ENCODE results near the gene MTHFSD. TPM values are rescaled to one million over a fixed set of nuclear protein-coding genes. Genes with fewer than 3 reads are reported as not detected.

Gene MTHFSD
- total RNA-seq, 1 experiment from 2014 or later: 15.4 TPM

DNA sequence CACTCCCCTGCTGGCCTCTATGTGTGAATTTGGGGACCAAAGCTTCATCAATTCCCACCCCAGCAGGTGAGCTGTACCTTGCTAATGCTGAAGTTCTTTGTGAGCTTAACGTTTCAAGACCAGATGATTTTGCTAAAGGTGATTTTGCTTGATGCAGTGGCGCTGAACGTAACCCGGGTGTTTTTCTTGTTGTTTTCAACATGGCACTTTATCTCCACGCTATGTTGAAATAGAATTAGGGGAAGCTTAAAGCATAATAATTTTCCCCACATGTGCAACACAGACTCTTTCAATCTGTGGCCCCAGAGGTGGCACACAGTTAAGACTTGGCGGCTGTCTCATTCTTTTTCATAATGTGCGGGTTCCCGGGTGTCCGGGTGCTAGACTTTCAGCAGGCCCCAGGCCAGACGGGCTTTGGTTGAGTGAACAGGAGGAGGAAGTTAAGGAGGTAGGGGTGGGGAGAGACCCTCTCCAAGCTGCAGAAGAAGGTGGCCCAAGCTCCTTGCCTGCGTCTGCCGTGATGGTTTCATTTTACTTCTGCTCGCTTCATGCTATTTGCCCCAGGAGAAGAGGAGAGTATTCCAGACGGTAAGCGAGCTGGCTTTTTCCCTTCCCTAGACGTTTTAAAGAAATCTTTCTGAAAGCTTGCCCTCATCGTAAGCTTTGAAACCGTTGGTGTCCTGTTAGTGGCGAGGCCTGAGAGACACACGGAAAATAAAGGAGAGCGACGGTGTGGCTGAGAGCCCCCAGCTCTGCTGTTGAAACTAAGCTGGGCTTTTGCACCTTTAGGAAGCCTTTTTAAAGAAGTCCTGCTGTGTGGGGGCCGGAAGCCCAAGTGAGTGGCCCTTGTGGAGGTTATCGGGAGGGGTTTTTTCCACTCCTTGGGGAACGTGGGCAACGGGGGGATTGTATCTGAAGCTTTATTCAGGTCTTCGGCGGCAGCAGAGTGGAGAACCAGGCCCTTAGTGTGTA is 15.8 kb upstream of the MTHFSD start:
- DNase-seq (ENCODE audit: low spot score): no peak

DNA sequence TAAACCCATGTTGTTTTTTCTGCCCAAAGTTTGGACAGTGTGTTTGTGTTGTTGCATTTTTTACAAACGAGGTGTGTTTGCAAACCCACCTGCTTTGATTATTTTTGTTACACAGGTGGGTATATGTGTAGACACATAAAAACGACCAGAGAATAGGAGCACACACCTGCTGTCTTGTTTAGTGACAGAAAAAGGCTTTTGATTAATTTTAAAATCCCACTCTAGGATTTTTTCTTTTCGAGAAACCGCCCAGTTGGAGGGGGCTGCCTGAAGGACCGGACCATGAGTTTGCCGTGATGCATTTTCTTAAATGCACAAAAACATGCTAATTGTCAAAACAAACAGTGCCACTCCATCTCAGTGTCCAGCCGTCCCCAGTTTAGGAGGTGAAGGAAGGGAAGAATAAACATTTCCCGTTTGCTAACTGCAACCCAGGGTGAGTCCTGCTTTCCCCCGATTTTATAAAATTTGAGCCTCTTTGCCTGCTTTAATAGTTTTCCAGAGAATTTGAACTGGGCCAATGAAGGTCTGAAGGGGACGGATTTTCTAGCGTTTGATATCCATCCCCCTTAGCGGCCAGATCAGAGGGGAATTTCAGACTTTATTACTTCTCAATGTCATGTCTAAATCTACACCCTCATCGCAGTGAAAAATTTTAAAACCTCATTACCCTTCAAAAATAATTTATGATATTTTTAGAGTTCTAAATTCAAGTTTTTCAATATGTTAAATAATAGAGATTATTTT is 14.8 kb upstream of the MTHFSD start:
- DNase-seq (ENCODE audit: low spot score): no peak

DNA sequence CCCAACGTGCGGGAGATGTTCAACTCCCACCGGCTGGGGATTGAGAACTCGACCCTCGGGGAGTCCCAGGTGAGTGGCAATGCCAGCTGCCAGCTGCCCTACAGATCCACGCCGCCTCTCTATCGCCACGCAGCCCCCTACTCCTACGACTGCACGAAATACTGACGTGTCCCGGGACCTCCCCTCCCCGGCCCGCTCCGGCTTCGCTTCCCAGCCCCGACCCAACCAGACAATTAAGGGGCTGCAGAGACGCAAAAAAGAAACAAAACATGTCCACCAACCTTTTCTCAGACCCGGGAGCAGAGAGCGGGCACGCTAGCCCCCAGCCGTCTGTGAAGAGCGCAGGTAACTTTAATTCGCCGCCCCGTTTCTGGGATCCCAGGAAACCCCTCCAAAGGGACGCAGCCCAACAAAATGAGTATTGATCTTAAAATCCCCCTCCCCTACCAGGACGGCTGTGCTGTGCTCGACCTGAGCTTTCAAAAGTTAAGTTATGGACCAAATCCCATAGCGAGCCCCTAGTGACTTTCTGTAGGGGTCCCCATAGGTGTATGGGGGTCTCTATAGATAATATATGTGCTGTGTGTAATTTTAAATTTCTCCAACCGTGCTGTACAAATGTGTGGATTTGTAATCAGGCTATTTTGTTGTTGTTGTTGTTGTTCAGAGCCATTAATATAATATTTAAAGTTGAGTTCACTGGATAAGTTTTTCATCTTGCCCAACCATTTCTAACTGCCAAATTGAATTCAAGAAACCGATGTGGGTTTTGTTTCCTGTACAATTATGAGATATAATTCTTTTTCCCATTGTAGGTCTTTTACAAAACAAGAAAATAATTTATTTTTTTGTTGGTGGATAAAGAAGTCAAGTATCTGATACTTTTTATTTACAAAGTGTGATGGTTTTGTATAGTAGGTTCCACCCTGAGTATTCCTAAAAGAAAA is 13.9 kb upstream of the MTHFSD start:
- DNase-seq (ENCODE audit: low spot score): no peak

DNA sequence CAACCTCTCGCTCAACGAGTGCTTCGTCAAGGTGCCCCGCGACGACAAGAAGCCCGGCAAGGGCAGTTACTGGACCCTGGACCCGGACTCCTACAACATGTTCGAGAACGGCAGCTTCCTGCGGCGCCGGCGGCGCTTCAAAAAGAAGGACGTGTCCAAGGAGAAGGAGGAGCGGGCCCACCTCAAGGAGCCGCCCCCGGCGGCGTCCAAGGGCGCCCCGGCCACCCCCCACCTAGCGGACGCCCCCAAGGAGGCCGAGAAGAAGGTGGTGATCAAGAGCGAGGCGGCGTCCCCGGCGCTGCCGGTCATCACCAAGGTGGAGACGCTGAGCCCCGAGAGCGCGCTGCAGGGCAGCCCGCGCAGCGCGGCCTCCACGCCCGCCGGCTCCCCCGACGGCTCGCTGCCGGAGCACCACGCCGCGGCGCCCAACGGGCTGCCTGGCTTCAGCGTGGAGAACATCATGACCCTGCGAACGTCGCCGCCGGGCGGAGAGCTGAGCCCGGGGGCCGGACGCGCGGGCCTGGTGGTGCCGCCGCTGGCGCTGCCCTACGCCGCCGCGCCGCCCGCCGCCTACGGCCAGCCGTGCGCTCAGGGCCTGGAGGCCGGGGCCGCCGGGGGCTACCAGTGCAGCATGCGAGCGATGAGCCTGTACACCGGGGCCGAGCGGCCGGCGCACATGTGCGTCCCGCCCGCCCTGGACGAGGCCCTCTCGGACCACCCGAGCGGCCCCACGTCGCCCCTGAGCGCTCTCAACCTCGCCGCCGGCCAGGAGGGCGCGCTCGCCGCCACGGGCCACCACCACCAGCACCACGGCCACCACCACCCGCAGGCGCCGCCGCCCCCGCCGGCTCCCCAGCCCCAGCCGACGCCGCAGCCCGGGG is 12.9 kb upstream of the MTHFSD start:
- DNase-seq (ENCODE audit: low spot score): no peak

DNA sequence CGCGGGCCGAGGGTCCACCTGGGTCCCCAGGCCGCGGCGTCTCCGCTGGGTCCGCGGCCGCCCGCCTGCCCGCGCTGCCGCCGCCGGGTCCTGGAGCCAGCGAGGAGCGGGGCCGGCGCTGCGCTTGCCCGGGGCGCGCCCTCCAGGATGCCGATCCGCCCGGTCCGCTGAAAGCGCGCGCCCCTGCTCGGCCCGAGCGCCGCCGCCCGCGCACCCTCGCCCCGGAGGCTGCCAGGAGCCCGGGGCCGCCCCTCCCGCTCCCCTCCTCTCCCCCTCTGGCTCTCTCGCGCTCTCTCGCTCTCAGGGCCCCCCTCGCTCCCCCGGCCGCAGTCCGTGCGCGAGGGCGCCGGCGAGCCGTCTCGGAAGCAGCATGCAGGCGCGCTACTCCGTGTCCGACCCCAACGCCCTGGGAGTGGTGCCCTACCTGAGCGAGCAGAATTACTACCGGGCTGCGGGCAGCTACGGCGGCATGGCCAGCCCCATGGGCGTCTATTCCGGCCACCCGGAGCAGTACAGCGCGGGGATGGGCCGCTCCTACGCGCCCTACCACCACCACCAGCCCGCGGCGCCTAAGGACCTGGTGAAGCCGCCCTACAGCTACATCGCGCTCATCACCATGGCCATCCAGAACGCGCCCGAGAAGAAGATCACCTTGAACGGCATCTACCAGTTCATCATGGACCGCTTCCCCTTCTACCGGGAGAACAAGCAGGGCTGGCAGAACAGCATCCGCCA is 12.1 kb upstream of the MTHFSD start:
- DNase-seq (ENCODE audit: low spot score): no peak

DNA sequence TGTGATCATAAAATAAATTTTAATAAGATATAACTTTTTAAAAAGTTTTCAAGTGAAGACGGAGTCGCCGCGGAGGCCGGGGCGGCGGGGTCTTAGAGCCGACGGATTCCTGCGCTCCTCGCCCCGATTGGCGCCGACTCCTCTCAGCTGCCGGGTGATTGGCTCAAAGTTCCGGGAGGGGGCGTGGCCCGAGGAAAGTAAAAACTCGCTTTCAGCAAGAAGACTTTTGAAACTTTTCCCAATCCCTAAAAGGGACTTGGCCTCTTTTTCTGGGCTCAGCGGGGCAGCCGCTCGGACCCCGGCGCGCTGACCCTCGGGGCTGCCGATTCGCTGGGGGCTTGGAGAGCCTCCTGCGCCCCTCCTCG is 11.5 kb upstream of the MTHFSD start, which contains the start of gene FOXC2:
Gene FOXC2 (plus strand): TSS at position 229 of the 365 bp plus-strand sequence. CDS start 507 bp downstream, outside the sequence.
- DNase-seq (ENCODE audit: low spot score): no peak

DNA sequence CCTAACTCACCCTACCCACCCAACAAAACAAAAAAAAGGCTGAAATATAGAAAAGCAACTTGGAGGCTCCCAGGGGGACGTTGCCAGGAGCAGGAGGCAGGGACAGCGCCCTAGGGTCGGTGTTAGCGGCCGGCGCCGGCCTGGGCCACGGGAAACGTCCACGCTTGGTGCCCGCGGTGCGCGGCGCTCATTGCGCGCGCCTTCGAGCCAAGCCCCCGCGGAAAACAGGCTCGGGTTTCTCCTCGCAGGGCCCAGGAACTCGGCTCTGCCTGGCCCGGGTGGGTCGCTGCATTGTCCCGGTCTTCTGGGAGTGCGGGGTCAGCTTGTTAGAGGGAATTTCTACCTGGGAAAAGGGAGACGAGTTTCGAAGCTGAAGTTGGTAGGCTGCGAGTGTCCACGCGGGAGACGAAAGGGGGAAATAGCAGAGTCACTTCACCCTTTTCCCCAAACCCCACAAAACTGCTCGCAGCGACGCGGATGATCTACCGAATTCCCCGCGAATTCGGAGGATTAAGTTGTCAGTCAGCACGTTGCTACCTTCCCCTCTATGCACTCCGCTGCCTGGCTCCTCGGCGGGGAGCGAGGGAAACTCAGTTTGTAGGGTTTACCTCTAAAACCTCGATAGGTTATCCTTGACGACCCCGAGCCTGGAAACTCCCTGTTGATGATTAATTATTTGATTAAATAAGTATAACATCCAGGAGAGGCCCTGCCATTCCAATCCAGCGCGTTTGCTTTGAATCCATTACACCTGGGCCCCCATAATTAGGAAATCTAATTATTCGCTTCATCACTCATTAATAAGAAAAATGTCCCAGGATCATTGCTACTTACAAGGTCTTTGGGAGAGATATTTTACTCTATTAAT is 10.8 kb upstream of the MTHFSD start:
- DNase-seq (ENCODE audit: low spot score): no peak

DNA sequence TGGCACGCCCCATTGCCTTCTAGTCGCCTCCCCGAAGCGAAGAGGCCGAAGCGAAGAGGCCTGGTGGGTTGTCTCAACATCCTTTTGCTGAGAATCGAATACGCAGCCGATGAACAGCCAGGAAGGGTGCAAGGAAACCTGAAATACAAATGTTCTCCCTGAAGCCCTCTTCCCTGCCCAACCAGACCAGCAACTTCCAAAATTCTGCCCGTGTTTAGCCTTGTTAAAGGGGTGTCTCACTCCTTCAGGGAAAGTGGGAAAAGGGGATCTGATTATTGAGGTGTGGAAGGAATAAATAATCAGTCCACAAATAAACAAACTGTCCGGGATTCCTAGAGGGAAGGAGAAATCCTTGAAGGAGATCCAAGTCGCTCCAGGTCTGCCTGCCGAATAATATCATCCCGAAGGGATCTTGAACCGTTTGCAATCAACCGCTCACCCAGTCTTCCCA is 10.2 kb upstream of the MTHFSD start:
- no peak for DNase-seq (ENCODE audit: low spot score)

DNA sequence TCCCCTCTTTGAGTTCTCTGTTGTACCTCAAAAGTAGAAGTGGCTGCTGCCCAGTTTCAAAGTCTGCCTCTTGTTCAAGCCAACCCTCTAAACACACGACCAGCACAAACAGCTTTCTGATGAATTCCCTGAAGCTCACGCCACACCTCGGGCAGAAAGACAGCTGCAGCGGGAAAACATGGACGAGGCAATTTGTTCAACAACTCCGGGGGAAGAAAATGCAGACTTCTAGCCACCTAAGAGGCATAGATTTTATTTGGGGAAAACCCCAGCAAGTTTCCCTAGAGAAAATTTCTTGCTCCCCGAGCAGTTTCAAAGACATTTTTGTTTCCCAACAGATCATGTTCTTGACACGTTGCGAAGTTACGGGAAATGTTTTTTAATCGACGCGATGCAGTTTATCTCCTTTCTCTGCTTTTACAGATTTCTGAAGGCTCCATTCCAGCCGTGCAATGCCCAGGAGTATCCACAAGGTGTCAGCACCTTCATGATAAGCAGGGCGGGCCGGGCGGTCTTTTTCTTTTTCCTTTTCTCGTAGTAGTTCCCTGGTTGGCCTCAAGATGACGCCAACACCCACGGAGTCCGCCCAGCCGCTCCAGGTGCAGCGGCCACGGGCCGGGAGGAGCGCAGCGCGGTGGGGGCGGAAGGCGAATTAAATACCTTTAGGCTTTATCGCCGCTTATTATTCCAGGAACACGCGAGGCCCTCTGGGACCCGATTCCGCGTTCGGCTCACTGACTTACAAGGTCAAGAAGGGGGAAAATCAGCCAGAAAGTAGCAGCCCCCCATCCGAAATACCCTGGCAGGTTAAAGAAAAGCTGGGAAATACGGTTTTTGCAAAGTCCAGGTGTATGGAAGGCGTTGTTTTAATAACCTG is 8.7 kb upstream of the MTHFSD start:
- peak; percentile 91 for DNase-seq (ENCODE audit: low spot score)

DNA sequence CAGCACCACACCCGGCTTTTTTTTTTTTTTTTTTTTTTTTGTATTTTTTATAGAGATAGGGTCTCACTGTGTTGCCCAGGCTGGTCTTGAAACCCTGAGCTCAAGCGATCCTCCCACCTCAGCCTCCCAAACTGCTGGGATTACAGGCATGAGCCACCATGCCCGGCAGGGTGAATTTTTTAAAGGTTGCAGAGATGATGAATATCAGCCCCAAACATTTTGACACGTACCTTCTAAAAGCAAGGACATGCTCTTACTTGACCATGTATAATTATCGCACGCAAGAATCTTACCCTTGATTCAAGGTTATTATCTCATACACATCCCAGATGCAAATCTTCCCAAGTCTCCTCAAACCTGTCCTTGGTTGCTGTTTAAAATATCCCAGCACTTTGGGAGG is 7.3 kb upstream of the MTHFSD start:
- no peak for DNase-seq (ENCODE audit: low spot score)

DNA sequence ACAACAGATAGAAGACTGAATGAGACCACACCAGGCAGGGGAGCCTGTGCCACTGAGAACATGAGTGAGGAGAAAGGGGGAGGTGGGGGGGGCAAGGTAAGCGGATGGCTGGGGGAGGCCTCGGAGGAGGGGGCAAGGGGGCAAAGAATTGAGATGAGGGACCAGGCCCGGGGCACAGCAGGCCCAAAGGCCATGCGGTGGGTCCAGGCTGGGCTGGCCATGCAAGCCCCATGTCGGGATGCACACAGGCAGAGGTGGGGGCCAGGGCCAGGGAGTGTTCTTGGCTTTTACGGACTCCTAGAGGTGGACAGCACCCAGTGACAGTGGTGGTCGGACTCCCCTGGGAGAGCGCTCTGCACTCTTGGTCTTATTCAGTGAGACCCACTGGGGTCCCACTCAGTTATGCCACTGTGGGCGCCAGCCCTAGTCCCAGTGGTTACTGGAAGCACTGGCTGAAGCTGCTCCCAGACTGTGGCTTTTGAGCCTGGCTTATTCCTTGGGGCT is 4.8 kb upstream of the MTHFSD start:
- no peak for DNase-seq (ENCODE audit: low spot score)

DNA sequence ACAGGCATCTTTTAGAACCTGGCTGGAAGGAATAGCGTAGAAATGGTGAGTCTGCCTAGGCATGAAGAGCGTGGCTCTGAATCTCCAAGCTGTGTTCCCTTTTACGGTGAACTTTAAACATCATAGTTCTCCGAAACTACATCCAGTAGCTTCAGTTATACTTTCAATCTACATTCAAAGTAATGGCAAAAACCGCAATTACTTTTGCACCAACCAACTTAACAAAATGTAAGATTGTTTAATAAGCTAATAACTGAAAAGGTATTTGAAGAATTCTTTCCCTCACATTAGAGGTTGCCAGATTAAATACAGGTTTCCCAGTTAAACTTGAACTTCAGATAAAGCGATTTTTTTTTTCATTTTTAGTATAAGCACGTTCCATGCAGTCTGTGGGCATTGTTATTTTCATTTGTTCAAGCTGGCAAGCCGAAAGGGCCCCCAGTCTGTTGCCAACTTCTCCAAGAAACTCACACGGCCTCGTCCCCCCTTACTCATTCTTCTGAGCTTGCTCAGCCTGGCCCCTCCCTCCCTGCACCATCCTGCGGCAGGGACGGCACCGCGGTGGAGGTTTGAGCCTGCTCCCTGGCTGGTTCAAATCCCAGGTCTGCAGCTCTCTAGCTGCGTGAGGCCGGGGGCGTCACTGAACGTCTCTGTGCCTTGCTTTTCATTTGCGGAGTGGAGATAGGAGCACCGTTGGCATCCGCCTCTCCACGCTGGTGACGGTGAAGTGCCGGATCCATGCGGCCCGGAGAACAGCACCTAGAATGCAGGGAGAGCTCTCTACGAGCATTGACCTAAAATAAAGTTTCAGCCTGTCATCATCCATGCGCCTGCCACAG is 3.5 kb upstream of the MTHFSD start:
- DNase-seq (ENCODE audit: low spot score): no peak

DNA sequence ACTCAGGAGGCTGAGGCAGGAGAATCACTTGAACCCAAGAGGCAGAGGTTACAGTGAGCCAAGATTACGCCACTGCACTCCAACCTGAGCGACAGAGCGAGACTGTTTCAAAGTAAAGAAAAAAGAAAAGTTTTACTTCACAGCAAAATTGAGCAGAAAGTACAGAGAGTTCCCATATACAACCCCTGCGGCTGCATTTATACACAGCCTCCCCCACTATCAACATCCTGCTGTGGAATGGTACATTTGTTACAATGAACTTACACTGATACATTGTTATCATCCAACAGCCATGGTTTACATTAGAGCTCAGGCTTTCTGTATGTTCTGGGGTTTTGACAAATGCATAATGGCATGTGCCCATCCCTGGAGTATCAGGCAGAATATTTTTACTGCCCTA is 2.6 kb upstream of the MTHFSD start:
- no peak for DNase-seq (ENCODE audit: low spot score)

DNA sequence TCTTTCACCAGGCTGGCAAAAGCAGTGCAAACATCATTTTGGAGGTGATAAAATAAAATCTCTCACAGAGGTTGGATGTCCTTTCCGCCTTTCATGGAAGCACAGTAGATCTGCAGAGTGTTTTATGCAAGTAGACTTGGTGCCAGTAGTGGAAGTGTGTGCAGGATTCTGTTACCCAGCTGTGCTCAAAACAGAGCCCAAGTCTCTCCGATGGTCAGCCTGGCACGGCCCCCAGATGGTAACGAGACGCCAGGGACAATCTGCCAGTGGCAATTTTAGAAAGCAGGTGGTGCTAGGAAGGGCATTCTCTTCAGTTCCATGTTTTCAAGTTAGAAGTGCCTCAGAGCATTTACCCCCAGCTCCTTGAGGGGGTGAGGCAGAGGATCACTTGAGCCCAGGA is 1.5 kb upstream of the MTHFSD start:
- no peak for DNase-seq (ENCODE audit: low spot score)

DNA sequence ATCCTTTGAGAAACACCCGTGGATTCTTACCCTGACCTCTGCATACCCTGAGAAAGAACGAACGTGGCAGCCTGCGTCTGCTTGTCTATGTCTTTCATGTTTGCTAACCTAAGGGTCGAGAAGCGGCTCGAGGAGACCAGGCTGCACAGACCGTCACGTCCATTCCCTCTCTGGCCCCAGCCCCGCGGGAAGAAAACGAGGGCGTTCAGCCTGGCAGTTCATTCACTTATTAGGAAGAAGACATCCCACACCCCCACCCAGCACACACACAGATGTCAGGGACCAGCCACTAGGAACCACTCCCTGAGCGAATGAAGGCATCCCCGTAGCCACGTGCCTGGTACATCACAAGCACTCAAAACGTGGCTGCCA is 655 bp upstream of the MTHFSD start:
- DNase-seq (ENCODE audit: low spot score): no peak

DNA sequence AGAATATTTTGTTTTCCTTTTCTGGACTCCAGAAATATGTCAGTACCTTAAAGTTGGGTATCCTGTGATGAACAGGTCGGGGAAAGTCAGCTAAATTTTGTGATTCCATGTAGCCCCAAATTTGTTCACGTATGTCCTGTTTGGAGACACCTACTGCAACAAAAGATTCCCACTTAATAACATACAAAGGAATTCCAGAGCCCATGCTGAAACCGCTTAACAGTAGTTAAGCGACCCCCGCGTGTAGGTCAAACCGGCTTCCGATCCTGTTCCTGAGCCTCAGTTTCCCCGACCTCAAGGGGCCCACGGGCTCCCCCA is 477 bp downstream of the MTHFSD start:
- no peak for DNase-seq (ENCODE audit: low spot score)

DNA sequence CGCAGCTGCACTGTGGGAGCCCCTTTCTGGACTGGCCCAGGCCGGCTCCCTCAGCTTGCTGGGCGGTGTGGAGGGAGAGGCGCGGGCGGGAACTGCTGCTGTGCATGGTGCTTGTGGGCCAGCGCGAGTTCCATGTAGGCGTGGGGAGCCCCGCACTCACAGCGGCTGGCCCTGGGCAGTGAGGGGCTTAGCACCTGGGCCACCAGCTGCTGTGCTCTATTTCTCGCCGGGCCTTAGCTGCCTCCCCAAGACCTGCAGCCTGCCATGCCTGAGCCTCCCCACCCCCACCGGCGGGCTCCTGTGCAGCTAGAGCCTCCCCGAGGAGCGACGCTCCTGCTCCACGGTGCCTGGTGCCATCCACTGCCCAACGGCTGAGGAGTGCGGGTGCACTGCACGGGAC is 1.7 kb downstream of the MTHFSD start:
- no peak for DNase-seq (ENCODE audit: low spot score)
